IMR-90 (cell line): ENCODE data around the gene CHSY3. TPM values are rescaled to one million over a fixed set of nuclear protein-coding genes. Genes with fewer than 3 reads are reported as not detected.

Experiments used
- ATAC-seq: fragments of 200-7000 bp; cut with Tn5 transposase; 2 replicates; pipeline ENCODE4 v1.9.1; 2020; ENCODE audit warnings: low read depth, mild to moderate bottlenecking, moderate library complexity
- BruUV-seq: library from RNA; stranded (reverse); fragments of 400-500 nt; replicated peaks from 2 replicates; lab custom pipeline; 2021; lab: Mats Ljungman, UMichigan
- CTCF ChIA-PET: fragments of 300-600 bp; formaldehyde crosslinking; extraction: SDS; loops from one replicate; lab custom pipeline; 2021; ENCODE audit warnings: antibody characterized with exemption; lab: Yijun Ruan, JAX
- POLR2A ChIA-PET: fragments of 300-600 bp; sonication (Branson Sonifier 250); formaldehyde crosslinking; loops from one replicate; lab custom pipeline; 2022; ENCODE audit warnings: antibody characterized with exemption; ENCODE audit not compliant: unreplicated experiment; lab: Charles Lee
- DNase-seq: peaks from one replicate; pipeline ENCODE4 v3.0.0; 2013
- H2AFZ ChIP-seq: replicated peaks from 2 replicates; pipeline ENCODE3; 2013; ENCODE audit warnings: low read length, mild to moderate bottlenecking; ENCODE audit not compliant: poor library complexity
- H2AK5ac ChIP-seq: 2 replicates; pipeline ENCODE4 v1.6.1; 2013; ENCODE audit warnings: low read depth, low read length, inconsistent platforms
- H2AK9ac ChIP-seq: replicated peaks from 2 replicates; pipeline ENCODE3; 2013; ENCODE audit warnings: mild to moderate bottlenecking, low read depth, low read length, moderate library complexity; ENCODE audit not compliant: poor library complexity
- H2BK120ac ChIP-seq: 2 replicates; pipeline ENCODE4 v1.6.1; 2013; ENCODE audit warnings: low read depth, low read length, inconsistent platforms
- H2BK15ac ChIP-seq: 3 replicates; pipeline ENCODE4 v1.6.1; 2013; ENCODE audit warnings: low read depth, low read length, inconsistent platforms
- H2BK20ac ChIP-seq: 2 replicates; pipeline ENCODE4 v1.6.1; 2013; ENCODE audit warnings: low read depth, mild to moderate bottlenecking, inconsistent platforms, low read length, moderate library complexity
- H2BK5ac ChIP-seq: 2 replicates; pipeline ENCODE4 v1.6.1; 2013; ENCODE audit warnings: mild to moderate bottlenecking, low read depth, low read length, inconsistent platforms; ENCODE audit not compliant: poor library complexity, severe bottlenecking
- H3K14ac ChIP-seq: replicated peaks from 2 replicates; pipeline ENCODE4 v1.6.1; 2013; ENCODE audit warnings: low read depth, low read length, inconsistent platforms
- H3K18ac ChIP-seq: 2 replicates; pipeline ENCODE4 v1.6.1; 2013; ENCODE audit warnings: low read depth, low read length, control low read depth
- H3K23ac ChIP-seq: 2 replicates; pipeline ENCODE4 v1.6.1; 2013; ENCODE audit warnings: low read depth, low read length, inconsistent platforms
- H3K27ac ChIP-seq: 2 replicates; pipeline ENCODE4 v1.5.1; 2013; ENCODE audit warnings: mild to moderate bottlenecking, control low read depth, low read length; ENCODE audit not compliant: insufficient read depth
- H3K27me3 ChIP-seq: 2 replicates; pipeline ENCODE4 v1.6.1; 2013; ENCODE audit warnings: low read length; ENCODE audit not compliant: control insufficient read depth, insufficient read depth
- H3K36me3 ChIP-seq: 2 replicates; pipeline ENCODE4 v1.6.1; 2013; ENCODE audit warnings: low read length, mixed read lengths; ENCODE audit not compliant: control insufficient read depth, insufficient read depth
- H3K4ac ChIP-seq: 2 replicates; pipeline ENCODE4 v1.6.1; 2013; ENCODE audit warnings: low read depth, low read length, inconsistent platforms
- H3K4me1 ChIP-seq: 2 replicates; pipeline ENCODE4 v1.6.1; 2013; ENCODE audit warnings: low read length, mixed read lengths; ENCODE audit not compliant: control insufficient read depth, insufficient read depth
- H3K4me2 ChIP-seq: 2 replicates; pipeline ENCODE4 v1.6.1; 2013; ENCODE audit warnings: low read depth, mild to moderate bottlenecking, control low read depth, low read length, moderate library complexity
- H3K4me3 ChIP-seq: 2 replicates; pipeline ENCODE4 v1.5.1; 2013; ENCODE audit warnings: low read depth, mild to moderate bottlenecking, control low read depth, low read length, moderate library complexity; ENCODE audit not compliant: insufficient read depth
- H3K56ac ChIP-seq: 2 replicates; pipeline ENCODE4 v1.6.1; 2013; ENCODE audit warnings: low read length, inconsistent platforms; ENCODE audit not compliant: insufficient read depth; ENCODE audit errors: extremely low read depth
- H3K79me1 ChIP-seq, 2 experiments: 2 replicates each; pipeline ENCODE4 v1.6.1; 2013; ENCODE audit warnings: low read length in 2 of 2, inconsistent platforms in 1 of 2, low read depth in 1 of 2
- H3K9ac ChIP-seq: 2 replicates; pipeline ENCODE4 v1.6.1; 2013; ENCODE audit warnings: low read depth, low read length, control low read depth
- H3K9me1 ChIP-seq: 2 replicates; pipeline ENCODE4 v1.6.1; 2013; ENCODE audit warnings: low read length, inconsistent platforms; ENCODE audit not compliant: insufficient read depth
- H3K9me3 ChIP-seq: 2 replicates; pipeline ENCODE4 v1.6.1; 2013; ENCODE audit warnings: low read length; ENCODE audit not compliant: control insufficient read depth, insufficient read depth
- H4K20me1 ChIP-seq: 2 replicates; pipeline ENCODE4 v1.6.1; 2013; ENCODE audit warnings: low read length, inconsistent platforms; ENCODE audit not compliant: insufficient read depth
- H4K5ac ChIP-seq: 2 replicates; pipeline ENCODE4 v1.6.1; 2013; ENCODE audit warnings: mild to moderate bottlenecking, low read depth, low read length, control low read depth
- H4K8ac ChIP-seq, 2 experiments: 2 replicates each; pipeline ENCODE4 v1.6.1; 2013; ENCODE audit warnings: low read depth in 2 of 2, low read length in 2 of 2, control low read depth in 1 of 2, inconsistent platforms in 1 of 2
- H4K91ac ChIP-seq: 2 replicates; pipeline ENCODE4 v1.6.1; 2013; ENCODE audit warnings: low read depth, low read length, inconsistent platforms; ENCODE audit not compliant: insufficient read depth
- BHLHE40 ChIP-seq: fragments of 150-350 bp; IDR thresholded peaks from 2 replicates; pipeline ENCODE4 v1.6.1; 2016; ENCODE audit warnings: mild to moderate bottlenecking, low read depth, low read length
- CEBPB ChIP-seq: IDR thresholded peaks from 2 replicates; pipeline ENCODE4 v1.6.1; 2012; ENCODE audit warnings: low read depth, low read length, improper control_type of control experiment
- CHD1 ChIP-seq: IDR thresholded peaks from 2 replicates; pipeline ENCODE4 v1.6.1; 2012; ENCODE audit warnings: low read depth, low read length, improper control_type of control experiment
- CTCF ChIP-seq: conservative IDR thresholded peaks from 2 replicates; pipeline ENCODE4 v1.5.1; 2012; ENCODE audit warnings: mild to moderate bottlenecking, low read depth, low read length, improper control_type of control experiment
- ELK1 ChIP-seq: fragments of 150-350 bp; IDR thresholded peaks from 2 replicates; pipeline ENCODE4 v1.6.1; 2016; ENCODE audit warnings: low read depth, mild to moderate bottlenecking, low read length, moderate library complexity, borderline replicate concordance
- FOS ChIP-seq: fragments of 150-350 bp; IDR thresholded peaks from 2 replicates; pipeline ENCODE4 v1.6.1; 2016; ENCODE audit warnings: low read depth, low read length
- MAFK ChIP-seq: IDR thresholded peaks from 2 replicates; pipeline ENCODE4 v1.6.1; 2012; ENCODE audit warnings: low read depth, low read length, improper control_type of control experiment
- MAZ ChIP-seq: IDR thresholded peaks from 2 replicates; pipeline ENCODE4 v1.6.1; 2012; ENCODE audit warnings: low read depth, mild to moderate bottlenecking, low read length, improper control_type of control experiment, moderate library complexity, borderline replicate concordance
- MXI1 ChIP-seq: IDR thresholded peaks from 2 replicates; pipeline ENCODE4 v1.6.1; 2012; ENCODE audit warnings: low read depth, mild to moderate bottlenecking, low read length, moderate library complexity, borderline replicate concordance
- NFE2L2 ChIP-seq: fragments of 150-350 bp; IDR thresholded peaks from 2 replicates; pipeline ENCODE4 v1.6.1; 2016; ENCODE audit warnings: low read depth, mild to moderate bottlenecking, low read length
- POLR2A ChIP-seq: IDR thresholded peaks from 2 replicates; pipeline ENCODE4 v1.6.1; 2012; ENCODE audit warnings: mild to moderate bottlenecking, low read depth, low read length
- RAD21 ChIP-seq: IDR thresholded peaks from 2 replicates; pipeline ENCODE4 v1.6.1; 2012; ENCODE audit warnings: low read length, improper control_type of control experiment
- RFX5 ChIP-seq: IDR thresholded peaks from 2 replicates; pipeline ENCODE4 v1.8.0; 2012; ENCODE audit warnings: low read depth, mild to moderate bottlenecking, low read length, moderate library complexity
- SMC3 ChIP-seq: fragments of 150-350 bp; IDR thresholded peaks from 2 replicates; pipeline ENCODE4 v1.6.1; 2016; ENCODE audit warnings: low read depth, mild to moderate bottlenecking, antibody characterized with exemption, low read length, moderate library complexity
- WGBS, 2 experiments: methylation state at CpG; one replicate each; pipeline versions ENCODE4 v1.1.5 to v1.1.7; 2013; ENCODE audit warnings: missing lambda C conversion rate in 2 of 2; ENCODE audit not compliant: insufficient read length in 1 of 2; ENCODE audit errors: extremely low coverage in 2 of 2; 5-methylcytosine and 5-hydroxymethylcytosine counted together
- dilution Hi-C: fragments of 300-500 bp; cut with HindIII; formaldehyde crosslinking; loops from one replicate; pipeline ENCODE4 v1.14.3; 2018; ENCODE audit warnings: low sequenced_read_pairs; ENCODE audit not compliant: unreplicated experiment
- in situ Hi-C: fragments of 300-500 bp; cut with MboI; formaldehyde crosslinking; loops from 3 replicates; pipeline ENCODE4 v1.14.3; 2019; ENCODE audit warnings: low sequenced_read_pairs, inconsistent platforms, mixed read lengths
- intact Hi-C: fragments of 100-400 bp; cut with micrococcal nuclease; formaldehyde crosslinking; loops from 2 replicates; pipeline ENCODE4 v1.10.0; 2022
- polyA plus RNA-seq, 3 experiments: library from polyadenylated mRNA; depleted of rRNA; stranded (reverse); fragments of >200 nt; gene quantifications; 2 replicates each; pipeline ENCODE4 v1.2.3, GENCODE V29; 2012; ENCODE audit warnings: low replicate concordance in 1 of 3
- total RNA-seq: library from RNA; depleted of rRNA; stranded (reverse); fragments of >200 nt; gene quantifications from 2 replicates; pipeline ENCODE4 v1.2.3, GENCODE V29; 2012
- TF ChIP-seq, protein P1 (sequence below): fragments of 150-350 bp; IDR thresholded peaks from 2 replicates; pipeline ENCODE4 v1.6.1; 2017; ENCODE audit warnings: mild to moderate bottlenecking, antibody characterized with exemption, low read length, low read depth

Gene CHSY3
- total and polyA plus RNA-seq, 2 of the 4 experiments (the other 2 are of a cell fraction), result 0.62 to 1.3 TPM

DNA sequence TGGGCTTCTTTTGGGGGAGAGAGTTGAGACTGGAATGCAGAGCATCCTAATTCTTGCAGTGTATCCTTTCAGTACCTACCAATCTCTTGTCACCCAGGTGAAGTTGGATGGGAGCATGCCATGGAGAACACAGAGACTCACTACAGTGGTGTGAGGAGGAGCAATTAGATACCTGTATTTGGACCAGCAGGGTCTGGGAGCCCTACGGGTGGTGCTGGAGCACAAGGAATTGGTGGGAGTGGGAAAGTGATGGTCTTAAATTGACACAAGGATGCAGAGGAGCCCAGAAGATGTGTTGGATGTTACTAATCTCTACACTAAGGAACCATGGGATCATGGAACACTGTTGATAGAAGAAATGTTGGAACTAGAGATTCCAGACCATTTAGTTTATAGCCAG is 212.7 kb downstream of the CHSY3 start:
- Histone ChIP-seq H3K4me3 (no peak overlapping the region), H2AK5ac (no peak overlapping the region), H3K27me3 (no peaks in the 10 kb centered on the region), H3K4me1 (no peaks in the 10 kb centered on the region), H3K9ac (no peak overlapping the region), H3K4ac (no peak overlapping the region), H3K4me2 (no peak overlapping the region), H3K23ac (no peak overlapping the region), H4K8ac (no peak overlapping the region), H2AK9ac (no peak overlapping the region), H3K27ac (no peak overlapping the region), H2BK15ac (no peak overlapping the region), H3K9me3 (no peaks in the 10 kb centered on the region), H3K36me3 (no peaks in the 10 kb centered on the region), H3K79me1 (no peaks in the 10 kb centered on the region), H4K20me1 (no peaks in the 10 kb centered on the region), H4K91ac (no peak overlapping the region), H2BK5ac (no peak overlapping the region), H3K14ac (no peak overlapping the region), H2BK120ac (no peak overlapping the region), H4K5ac (no peak overlapping the region), H2BK20ac (no peak overlapping the region), H2AFZ (no peak overlapping the region), H3K18ac (no peak overlapping the region), H3K9me1 (no peaks in the 10 kb centered on the region), H3K56ac (no peak overlapping the region)
- POLR2A ChIA-PET, result no interaction called here
- intact Hi-C loops, result no loop called here
- WGBS, 2 experiments, result no CpG with 5 or more reads among the region's 1 CpG
- CTCF ChIA-PET, result no interaction called here
- ATAC-seq, result no peak
- no TSS peak for BruUV-seq
- no peak for DNase-seq
- TF ChIP-seq FOS, result no peak
- no peak for TF ChIP-seq CTCF
- TF ChIP-seq ELK1, result no peak
- TF ChIP-seq, protein P1, sequence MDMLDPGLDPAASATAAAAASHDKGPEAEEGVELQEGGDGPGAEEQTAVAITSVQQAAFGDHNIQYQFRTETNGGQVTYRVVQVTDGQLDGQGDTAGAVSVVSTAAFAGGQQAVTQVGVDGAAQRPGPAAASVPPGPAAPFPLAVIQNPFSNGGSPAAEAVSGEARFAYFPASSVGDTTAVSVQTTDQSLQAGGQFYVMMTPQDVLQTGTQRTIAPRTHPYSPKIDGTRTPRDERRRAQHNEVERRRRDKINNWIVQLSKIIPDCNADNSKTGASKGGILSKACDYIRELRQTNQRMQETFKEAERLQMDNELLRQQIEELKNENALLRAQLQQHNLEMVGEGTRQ, result no peak
- TF ChIP-seq POLR2A, result no peak
- no peak for TF ChIP-seq SMC3
- no peak for TF ChIP-seq MXI1
- no peak for TF ChIP-seq RFX5
- TF ChIP-seq CHD1, result no peak
- TF ChIP-seq NFE2L2, result no peak
- TF ChIP-seq MAZ, result no peak
- no peak for TF ChIP-seq CEBPB
- no peak for TF ChIP-seq RAD21
- no peak for TF ChIP-seq BHLHE40
- no peak for TF ChIP-seq MAFK
- dilution Hi-C loops, result no loop called here
- in situ Hi-C loops, result loop anchor here (25.0 kb wide), 2 partner anchors 995 to 1295 kb away; no protein-coding TSS in a partner anchor
